Measurements from ENCODE around the gene VPS37D. TPM values are rescaled to one million over a fixed set of nuclear protein-coding genes. Genes with fewer than 3 reads are reported as not detected.
"Not testable (repeated sequence)": the region's sequence is repeated elsewhere in the genome, so short reads cannot be mapped to it uniquely, and the experiment has no call there.

VPS37D gene
- 4.2 TPM for polyA plus RNA-seq (2013, experiment 1 of 2; ENCODE audit: insufficient read length)
- polyA plus RNA-seq (2013, experiment 2 of 2; ENCODE audit: insufficient read length): 2.9 TPM

- peak; percentile 81 for DNase-seq
Observed at GRCh38 chr7:73667344-73668102, at the start of gene VPS37D. TSS of gene VPS37D (plus strand) at chr7:73667831. CDS start at chr7:73667959, 128 bp downstream.

- no peak for DNase-seq
Observed at GRCh38 chr7:73618538-73618937, 49.1 kb upstream of the VPS37D start.

- not testable (repeated sequence) for DNase-seq
Observed at GRCh38 chr7:73619394-73619793, 48.2 kb upstream of the VPS37D start.

- DNase-seq: no peak
Observed at GRCh38 chr7:73621168-73622063, 46.2 kb upstream of the VPS37D start.

DNA sequence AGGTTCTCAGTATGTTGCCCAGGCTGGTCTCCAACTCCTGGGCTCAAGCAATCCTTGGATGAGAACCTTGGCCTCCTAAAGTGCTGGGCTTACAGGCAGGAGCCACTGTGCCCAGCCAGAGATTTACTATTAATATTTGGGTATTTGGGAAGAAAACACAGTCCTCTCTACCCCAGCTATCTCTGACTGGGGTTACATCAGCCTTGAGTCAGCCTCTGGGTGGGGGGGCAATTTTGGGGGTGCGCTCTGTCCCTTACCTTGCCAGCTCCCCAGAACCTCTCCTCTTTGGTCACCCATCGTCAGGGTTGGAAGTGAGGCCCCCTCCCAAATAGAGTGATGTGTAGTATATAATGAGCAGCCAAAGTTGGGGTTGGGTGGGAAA, 45.1 kb upstream of the VPS37D start:
- no peak for DNase-seq

DNA sequence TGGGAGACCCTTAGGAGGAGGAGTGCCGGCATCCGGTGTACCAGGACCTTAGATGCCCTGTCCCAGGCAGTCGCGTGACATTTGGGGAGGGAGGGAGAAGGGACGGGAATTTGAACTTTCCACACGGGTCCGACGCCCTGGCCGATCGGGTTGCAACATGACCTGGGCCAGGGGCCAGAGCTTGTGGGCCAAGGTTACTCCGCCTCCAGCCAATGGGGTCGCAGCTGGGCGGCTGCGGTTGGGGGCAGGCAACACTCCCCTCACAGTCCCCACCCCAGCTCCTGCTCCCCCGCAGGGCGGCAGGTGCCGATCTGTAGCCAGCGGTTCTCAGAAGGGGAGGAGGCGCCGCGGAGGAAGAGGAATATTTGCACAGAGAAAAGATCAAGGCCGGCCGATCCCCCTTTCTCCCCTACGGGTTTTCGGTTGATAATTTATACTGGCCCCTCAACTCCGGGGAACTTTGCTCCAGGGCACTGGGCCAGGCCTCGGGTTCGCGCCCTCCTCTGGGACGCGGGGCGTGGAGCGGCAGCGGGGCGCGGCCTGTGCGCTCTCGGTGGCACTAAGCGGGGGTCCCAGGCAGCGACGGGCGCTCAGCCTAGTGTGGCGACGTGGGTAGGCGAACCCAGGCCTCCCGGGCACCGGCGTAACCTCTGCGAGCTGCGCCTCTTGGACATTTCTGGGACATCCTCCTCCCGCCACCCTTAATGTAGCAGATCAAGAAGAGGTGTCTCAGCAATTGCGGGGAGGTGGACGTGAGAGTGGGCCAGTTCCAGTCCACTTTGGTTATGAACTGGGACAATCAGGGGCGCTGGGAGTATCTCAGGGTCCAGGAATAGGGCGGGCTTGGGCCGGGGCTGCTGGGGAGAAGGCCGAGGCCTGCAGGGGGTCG, 44.5 kb upstream of the VPS37D start:
- no peak for DNase-seq

GRCh38 chr7:73623798-73624668, 43.6 kb upstream of the VPS37D start, which contains the start of gene MLXIPL:
TSS of gene MLXIPL (minus strand) at chr7:73624522. CDS start at chr7:73624492, 30 bp downstream.
- DNase-seq: peak; percentile 55

DNA sequence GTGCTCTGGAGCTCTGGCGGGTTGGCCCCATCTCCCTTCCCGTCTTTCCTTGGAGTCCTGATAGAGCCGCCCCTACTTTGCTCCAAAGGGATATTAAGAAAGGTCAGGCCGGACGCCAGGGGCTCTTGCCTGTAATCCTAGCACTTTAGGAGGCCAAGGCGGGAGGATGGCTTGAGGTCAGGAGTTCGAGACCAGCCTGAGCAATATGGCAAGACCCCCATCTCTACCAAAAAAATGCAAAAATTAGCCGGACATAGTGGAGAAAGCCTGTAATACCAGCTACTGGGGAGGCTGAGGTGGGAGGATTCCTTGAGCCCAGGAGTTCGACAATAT, 43.0 kb upstream of the VPS37D start:
- no peak for DNase-seq

GRCh38 chr7:73625276-73625675, 42.4 kb upstream of the VPS37D start:
- DNase-seq: no peak

- DNase-seq: no peak
Observed at GRCh38 chr7:73626814-73627213, 40.8 kb upstream of the VPS37D start.

- no peak for DNase-seq
Observed at GRCh38 chr7:73628504-73628903, 39.1 kb upstream of the VPS37D start.

DNA sequence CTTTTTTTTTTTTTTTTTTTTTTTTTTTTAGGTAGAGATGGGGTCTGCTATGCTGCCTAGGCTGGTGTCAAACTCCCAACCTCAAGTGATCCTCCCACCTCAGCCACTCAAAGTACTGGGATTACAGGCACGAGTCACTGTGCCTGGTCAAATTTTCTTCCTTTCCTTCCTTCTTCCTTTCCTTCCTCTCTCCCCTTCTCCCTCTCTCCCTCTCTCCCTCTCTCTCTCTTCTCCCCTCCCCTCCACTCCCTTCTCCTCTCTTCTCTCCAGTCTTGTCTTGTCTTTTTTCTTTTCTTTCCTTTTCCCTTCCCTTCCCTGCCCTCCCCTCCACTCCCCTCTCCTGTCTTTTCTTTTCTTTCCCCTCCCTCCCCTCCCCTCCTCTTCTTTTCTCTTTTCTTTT, 36.1 kb upstream of the VPS37D start:
- no peak for DNase-seq

DNA sequence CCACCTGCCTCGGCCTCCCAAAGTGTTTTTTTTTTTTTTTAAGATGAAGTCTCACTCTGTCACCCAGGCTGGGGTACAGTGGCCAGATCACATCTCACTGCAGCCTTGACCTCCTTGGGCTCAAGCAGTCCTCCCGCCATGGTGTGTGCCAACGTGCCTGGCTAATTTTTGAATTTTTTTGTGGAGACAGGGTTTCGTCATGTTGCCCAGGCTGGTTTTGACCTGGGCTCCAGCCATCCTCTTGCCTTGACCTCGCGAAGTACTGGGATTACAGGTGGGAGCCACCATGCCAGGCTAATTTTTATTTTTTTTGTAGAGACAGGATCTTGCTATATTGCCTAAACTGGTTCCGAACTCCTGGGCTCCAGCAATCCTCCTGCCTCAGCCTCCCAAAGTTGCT, 34.3 kb upstream of the VPS37D start:
- DNase-seq: no peak

GRCh38 chr7:73633844-73634243, 33.8 kb upstream of the VPS37D start:
- DNase-seq: no peak

DNA sequence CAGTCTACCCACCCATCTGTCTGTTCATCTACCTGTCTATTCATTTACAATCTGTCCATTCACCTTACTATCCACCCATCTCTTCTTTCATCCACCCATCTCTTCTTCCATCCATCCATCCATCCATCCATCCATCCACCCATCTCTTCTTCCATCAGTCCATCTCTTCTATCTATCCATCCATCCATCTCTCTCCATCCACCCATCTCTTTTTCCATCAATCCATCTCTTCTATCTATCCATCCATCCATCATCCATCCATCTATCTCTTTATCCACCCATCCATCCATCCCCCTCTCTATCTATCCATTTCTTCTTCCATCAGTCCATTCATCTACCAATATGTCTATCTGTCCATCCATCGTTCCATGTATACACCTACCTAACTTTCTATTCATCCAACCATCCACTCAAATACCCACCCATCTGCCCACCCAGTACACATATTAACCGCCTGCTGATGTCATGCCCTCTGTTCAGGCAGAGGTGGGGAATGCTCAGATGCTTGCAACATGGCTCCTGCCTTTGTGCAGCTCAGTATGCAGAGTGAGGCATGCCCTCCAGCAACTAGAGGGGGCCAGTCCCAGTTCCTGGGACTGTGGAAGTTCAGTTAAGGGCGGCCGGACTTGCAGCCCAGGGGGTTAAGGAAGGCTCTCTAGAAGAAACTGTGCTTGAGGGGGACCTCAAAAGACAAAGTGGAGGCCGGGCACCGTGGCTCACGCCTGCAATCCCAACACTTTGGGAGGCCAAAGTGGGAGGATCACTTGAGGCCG, 32.0 kb upstream of the VPS37D start:
- no peak for DNase-seq

DNA sequence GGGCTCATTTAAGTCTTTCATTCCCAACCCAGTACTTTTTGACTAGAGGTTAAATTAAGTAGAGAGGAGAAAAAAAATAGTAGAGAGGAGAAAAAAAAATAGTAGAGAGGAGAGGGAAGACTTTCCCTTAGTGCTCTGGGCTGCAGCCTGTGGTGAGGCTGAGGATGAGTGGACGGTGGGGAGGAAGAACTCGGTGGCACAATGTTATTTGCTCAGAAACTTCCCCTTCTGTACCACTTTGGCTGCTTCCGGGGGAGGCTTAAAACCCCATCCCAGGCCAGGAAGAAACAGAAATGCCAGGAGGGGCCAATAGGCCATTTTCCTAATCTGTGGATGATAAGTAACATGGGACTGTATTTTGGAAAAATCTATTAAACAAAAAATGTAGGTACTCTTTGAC, 28.7 kb upstream of the VPS37D start:
- DNase-seq: no peak

DNA sequence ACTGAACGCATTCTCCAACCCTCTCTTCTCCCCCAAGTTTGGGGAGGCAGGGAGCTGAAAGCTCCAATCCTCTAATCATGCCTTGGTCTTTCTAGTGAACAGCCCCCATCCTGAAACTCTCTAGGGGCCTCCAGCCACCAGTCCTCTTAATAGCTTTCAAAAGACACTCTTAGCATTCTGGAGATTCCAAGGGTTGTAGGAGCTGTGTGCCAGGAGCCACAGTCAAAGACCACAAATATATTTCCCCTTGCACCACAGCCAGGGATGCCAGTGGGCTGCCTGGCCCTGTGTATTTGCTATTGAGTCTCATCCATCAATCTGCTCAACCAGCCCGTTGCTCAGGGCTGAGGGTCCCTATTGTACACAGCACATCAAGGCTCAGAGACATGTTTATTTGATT, 24.8 kb upstream of the VPS37D start:
- no peak for DNase-seq

GRCh38 chr7:73644688-73645286, 22.8 kb upstream of the VPS37D start:
- no peak for DNase-seq

- DNase-seq: no peak
Observed at GRCh38 chr7:73645643-73646174, 21.9 kb upstream of the VPS37D start.

Data from fibroblast of skin of back (primary cell).